ENCODE measurements around the gene NQO2. TPM values are rescaled to one million over a fixed set of nuclear protein-coding genes. Genes with fewer than 3 reads are reported as not detected.
"Not testable (repeated sequence)": the region's sequence is repeated elsewhere in the genome, so short reads cannot be mapped to it uniquely, and the experiment has no call there.

Gene NQO2
- total and polyA plus RNA-seq, 2 experiments from 2014 or later = 38.7 to 103 TPM

DNA sequence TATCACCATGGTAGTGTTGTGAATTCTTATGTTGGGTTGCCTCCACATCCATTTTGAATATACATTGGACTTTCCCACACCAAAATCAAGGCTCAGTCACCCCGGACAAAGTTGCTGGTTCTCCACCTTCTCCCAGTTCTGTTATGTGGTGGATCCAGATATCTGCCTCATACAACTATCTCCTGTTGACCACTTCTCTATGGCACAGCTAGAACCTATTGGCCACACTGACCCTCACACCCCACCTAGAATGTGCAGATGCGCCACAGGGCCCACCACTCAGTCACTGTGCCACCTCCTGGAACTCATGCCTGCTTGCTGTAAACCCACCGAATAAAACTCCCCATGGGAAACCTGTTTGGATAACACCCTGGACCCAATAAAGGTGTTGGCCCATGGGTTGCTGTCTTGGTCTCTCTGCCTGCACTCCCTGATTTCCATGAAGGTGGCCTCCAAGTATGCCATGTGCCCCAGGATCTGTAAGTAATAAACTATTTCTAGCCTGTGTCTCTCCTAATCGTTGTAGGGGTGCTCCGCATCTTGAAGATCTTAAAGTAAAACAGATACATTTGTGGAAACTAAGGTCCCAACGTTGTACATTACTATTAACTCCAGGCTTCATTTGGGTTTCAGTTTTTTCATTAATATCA lies 7.2 kb upstream of the NQO2 start:
- Histone ChIP-seq H3K9me3 (ENCODE audit: low read depth) (no peaks in the 10 kb centered on the region), H3K4me1 (ENCODE audit: low read depth) (peaks cover 24% of the 10 kb centered on the region), H3K27ac (peak overlapping the region; percentile 100), H3K27me3 (no peaks in the 10 kb centered on the region), H3K36me3 (no peaks in the 10 kb centered on the region), H3K4me3 (no peak overlapping the region)
- TF ChIP-seq, protein P1, sequence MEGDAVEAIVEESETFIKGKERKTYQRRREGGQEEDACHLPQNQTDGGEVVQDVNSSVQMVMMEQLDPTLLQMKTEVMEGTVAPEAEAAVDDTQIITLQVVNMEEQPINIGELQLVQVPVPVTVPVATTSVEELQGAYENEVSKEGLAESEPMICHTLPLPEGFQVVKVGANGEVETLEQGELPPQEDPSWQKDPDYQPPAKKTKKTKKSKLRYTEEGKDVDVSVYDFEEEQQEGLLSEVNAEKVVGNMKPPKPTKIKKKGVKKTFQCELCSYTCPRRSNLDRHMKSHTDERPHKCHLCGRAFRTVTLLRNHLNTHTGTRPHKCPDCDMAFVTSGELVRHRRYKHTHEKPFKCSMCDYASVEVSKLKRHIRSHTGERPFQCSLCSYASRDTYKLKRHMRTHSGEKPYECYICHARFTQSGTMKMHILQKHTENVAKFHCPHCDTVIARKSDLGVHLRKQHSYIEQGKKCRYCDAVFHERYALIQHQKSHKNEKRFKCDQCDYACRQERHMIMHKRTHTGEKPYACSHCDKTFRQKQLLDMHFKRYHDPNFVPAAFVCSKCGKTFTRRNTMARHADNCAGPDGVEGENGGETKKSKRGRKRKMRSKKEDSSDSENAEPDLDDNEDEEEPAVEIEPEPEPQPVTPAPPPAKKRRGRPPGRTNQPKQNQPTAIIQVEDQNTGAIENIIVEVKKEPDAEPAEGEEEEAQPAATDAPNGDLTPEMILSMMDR (IDR thresholded peaks at IDR 0.05; ENCODE audit: low read depth, low read length) = no peak
- no peak for DNase-seq (ENCODE audit: low read depth in 1 of 2, low spot score in 1 of 2)

DNA sequence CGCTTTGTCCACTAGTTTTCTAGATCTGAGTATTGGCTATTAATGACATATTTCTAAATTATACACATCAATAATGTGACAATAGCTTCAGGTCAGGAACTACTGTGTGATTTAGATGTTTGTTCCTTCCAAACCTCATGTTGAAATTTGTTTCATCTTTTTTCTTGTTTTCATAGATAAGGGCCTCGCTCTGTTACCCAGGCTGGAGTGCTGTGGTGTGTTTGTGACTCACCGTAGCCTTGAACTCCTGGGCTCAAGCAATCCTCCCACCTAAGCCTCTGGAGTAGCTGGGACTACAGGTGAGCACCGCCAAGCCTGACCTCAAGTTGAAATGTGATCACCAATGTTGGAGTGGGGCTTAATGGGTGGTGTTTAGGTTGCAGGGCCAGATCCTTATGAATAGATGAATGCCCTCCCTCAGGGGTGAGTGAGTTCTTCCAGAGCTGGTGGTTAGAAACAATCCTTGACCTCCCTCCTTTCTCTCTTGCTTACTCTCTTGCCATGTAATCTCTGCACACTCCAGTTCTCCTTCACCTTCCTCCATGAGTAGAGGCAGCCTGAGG lies 5.9 kb upstream of the NQO2 start:
- Histone ChIP-seq H3K4me3 (no peak overlapping the region), H3K36me3 (no peaks in the 10 kb centered on the region), H3K27ac (no peak overlapping the region), H3K27me3 (no peaks in the 10 kb centered on the region), H3K9me3 (ENCODE audit: low read depth) (no peaks in the 10 kb centered on the region), H3K4me1 (ENCODE audit: low read depth) (peaks cover 19% of the 10 kb centered on the region)
- TF ChIP-seq, protein P1 (IDR thresholded peaks at IDR 0.05; ENCODE audit: low read depth, low read length) = no peak
- DNase-seq (ENCODE audit: low read depth in 1 of 2, low spot score in 1 of 2) = no peak

DNA sequence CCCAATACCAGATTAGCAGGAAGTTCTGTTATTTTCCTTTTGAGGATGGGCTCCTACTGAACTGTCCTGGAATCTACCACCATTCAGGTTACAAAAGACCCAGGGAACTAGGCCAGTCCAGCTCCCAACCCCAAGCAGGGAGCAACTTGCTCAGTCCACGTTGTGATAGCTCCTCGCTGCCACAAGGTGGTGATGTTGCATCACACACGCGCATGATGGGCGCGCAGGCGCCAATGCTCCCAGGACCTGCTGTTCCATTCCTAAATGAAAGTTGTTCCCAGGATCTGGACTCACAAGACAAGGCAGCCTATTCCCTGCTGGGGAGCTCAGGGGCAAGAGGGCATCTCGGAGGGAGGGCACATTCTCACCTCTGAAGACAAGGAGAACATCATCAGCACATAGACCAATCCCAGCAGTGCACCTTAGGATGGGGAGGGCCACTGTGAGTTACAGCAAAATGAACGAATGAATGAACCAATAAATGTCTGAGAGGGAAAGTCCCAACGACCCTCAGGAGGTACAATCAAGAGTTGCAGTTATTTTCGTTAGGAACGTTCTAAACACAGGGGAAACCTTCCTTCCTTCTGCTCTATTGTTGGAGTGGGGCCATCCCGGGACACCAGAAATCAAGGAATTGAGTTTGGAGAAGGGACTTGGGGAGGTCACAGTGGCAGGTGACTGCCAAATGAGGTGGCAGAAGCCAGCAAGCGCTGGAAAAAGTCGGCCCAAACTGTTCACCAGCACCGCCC lies 1.3 kb upstream of the NQO2 start:
- not testable (repeated sequence) for H3K27ac ChIP-seq
- DNase-seq (ENCODE audit: low read depth in 1 of 2, low spot score in 1 of 2) = peak in 1 of 2 donors; percentile 14

DNA sequence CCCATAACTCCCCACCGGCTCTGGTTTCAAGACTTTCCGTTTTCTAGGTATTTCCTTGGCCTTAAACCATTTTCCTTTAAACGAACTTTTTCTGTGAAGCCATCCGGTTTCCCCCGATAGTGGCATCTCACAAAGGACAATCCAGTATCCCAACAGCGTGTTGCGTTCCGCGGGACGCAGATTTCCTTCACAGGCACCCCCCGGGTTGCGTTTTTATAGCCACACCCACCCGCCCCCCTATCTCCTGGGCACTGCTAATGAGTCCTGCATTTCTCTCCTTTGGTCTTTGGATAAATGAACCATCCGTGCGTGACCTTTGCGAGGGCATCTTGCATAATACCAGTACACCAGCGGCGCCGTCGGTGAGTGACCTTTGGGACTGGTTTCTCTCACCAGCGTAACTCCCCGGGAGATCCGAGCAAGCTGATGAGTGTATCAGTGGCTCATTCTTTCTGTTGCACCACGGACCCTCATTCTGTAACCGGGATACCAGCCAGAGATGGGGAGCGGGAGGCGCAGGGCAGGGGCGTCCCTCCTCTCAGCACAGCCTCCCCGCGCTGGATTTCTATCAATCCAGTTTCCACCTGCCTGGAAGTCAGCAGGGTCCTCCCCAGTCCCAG lies 586 bp upstream of the NQO2 start:
- Histone ChIP-seq H3K4me3 (peak overlapping the region; percentile 39), H3K36me3 (no peaks in the 10 kb centered on the region), H3K9me3 (ENCODE audit: low read depth) (no peaks in the 10 kb centered on the region), H3K4me1 (ENCODE audit: low read depth) (no peaks in the 10 kb centered on the region), H3K27me3 (no peaks in the 10 kb centered on the region), H3K27ac (no peak overlapping the region)
- peak in 1 of 2 donors; percentile 83 for DNase-seq (ENCODE audit: low read depth in 1 of 2, low spot score in 1 of 2)
- TF ChIP-seq, protein P1 (IDR thresholded peaks at IDR 0.05; ENCODE audit: low read depth, low read length) = no peak

More for the DNA sequence above, 1.3 kb upstream of the NQO2 start:
- TF ChIP-seq, protein P1 (IDR thresholded peaks at IDR 0.05; ENCODE audit: low read depth, low read length) = peak; percentile 47
- not testable (repeated sequence) for H3K9me3 ChIP-seq (ENCODE audit: low read depth); H3K36me3 ChIP-seq; H3K27me3 ChIP-seq; H3K4me1 ChIP-seq (ENCODE audit: low read depth)
- peak overlapping the region; percentile 39 for H3K4me3 ChIP-seq

DNA sequence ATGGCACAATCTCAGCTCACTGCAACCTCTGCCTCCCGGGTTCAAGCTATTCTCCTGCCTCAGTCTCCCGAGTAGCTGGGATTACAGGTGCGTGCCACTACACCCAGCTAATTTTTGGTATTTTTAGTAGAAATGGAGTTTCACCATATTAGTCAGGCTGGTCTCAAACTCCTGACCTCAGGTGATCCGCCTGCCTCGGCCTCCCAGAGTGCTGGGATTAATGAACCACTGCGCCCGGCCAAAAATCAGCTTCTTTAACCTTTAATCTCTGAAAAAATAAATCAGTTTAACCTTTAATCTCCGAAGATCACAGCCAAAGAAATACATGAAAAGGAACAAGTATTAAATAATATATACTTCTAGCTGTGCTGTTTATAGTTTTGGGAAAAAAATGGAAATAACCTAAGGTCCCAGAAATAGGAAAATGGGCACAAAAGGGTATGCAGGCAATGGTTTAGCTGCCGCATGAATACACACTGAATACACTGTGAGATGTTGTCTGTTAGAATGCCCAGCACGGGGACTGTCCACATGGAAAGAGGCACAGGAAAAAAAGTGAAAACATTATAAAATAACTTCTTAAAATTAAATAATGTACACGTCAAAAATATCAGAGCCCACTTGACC lies 1.6 kb downstream of the NQO2 start:
- H3K4me3 ChIP-seq = no peak overlapping the region
- H3K27ac ChIP-seq = no peak overlapping the region
- no peaks in the 10 kb centered on the region for H3K27me3 ChIP-seq
- peaks cover 4% of the 10 kb centered on the region for H3K36me3 ChIP-seq
- TF ChIP-seq, protein P1 (IDR thresholded peaks at IDR 0.05; ENCODE audit: low read depth, low read length) = no peak
- no peaks in the 10 kb centered on the region for H3K9me3 ChIP-seq (ENCODE audit: low read depth)
- DNase-seq (ENCODE audit: low read depth in 1 of 2, low spot score in 1 of 2) = no peak
- no peaks in the 10 kb centered on the region for H3K4me1 ChIP-seq (ENCODE audit: low read depth)

Data from cardiac muscle cell (in vitro differentiated cells and primary cell).